Measurements from ENCODE around the gene WFIKKN2.

GRCh38 chr17:50831471-50831928, 3.9 kb upstream of the WFIKKN2 start:
- TF ChIP-seq SIN3A (IDR thresholded peaks at IDR 0.05; ENCODE audit: borderline replicate concordance, low read depth, low read length) (no peak), MEF2A (IDR thresholded peaks at IDR 0.05; ENCODE audit: borderline replicate concordance, low read depth) (no peak), EZH2phosphoT487 (IDR thresholded peaks at IDR 0.05; ENCODE audit: borderline replicate concordance, low read depth) (no peak), GATA2 (CRISPR knock-in tag; IDR thresholded peaks at IDR 0.05) (no peak), EP300 (IDR thresholded peaks at IDR 0.05; ENCODE audit: borderline replicate concordance in 1 of 2, low read depth in 1 of 2, low read length in 1 of 2) (no peak)
- TF ChIP-seq, protein P1, sequence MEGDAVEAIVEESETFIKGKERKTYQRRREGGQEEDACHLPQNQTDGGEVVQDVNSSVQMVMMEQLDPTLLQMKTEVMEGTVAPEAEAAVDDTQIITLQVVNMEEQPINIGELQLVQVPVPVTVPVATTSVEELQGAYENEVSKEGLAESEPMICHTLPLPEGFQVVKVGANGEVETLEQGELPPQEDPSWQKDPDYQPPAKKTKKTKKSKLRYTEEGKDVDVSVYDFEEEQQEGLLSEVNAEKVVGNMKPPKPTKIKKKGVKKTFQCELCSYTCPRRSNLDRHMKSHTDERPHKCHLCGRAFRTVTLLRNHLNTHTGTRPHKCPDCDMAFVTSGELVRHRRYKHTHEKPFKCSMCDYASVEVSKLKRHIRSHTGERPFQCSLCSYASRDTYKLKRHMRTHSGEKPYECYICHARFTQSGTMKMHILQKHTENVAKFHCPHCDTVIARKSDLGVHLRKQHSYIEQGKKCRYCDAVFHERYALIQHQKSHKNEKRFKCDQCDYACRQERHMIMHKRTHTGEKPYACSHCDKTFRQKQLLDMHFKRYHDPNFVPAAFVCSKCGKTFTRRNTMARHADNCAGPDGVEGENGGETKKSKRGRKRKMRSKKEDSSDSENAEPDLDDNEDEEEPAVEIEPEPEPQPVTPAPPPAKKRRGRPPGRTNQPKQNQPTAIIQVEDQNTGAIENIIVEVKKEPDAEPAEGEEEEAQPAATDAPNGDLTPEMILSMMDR (IDR thresholded peaks at IDR 0.05): no peak
